A549 (cell line): ENCODE results near the gene ZBED5.
"Not testable (repeated sequence)": the region's sequence is repeated elsewhere in the genome, so short reads cannot be mapped to it uniquely, and the experiment has no call there.

Source experiments
- BHLHE40 ChIP-seq: IDR thresholded peaks from 2 replicates; pipeline ENCODE4 v1.6.1; 2012; ENCODE audit warnings: low read depth, low read length, inconsistent platforms
- CTCF ChIP-seq: fragments of >200 bp; sonication (Bioruptor Twin); formaldehyde crosslinking; IDR thresholded peaks from 3 replicates; pipeline ENCODE4 v1.5.1; 2016
- EHMT2 ChIP-seq: fragments of 200-600 bp; sonication (generic); IDR thresholded peaks from 2 replicates; pipeline ENCODE4 v1.6.1; 2016; ENCODE audit warnings: antibody characterized with exemption, low read depth, mild to moderate bottlenecking, moderate library complexity
- ESRRA ChIP-seq: fragments of 150-350 bp; IDR thresholded peaks from 2 replicates; pipeline ENCODE4 v1.6.1; 2014; ENCODE audit warnings: mild to moderate bottlenecking, low read length, borderline replicate concordance
- MYC ChIP-seq: IDR thresholded peaks from 2 replicates; pipeline ENCODE4 v1.6.1; 2012; ENCODE audit warnings: mild to moderate bottlenecking, inconsistent platforms, low read length, improper control_type of control experiment, borderline replicate concordance
- RCOR1 ChIP-seq: fragments of 150-350 bp; IDR thresholded peaks from 2 replicates; pipeline ENCODE4 v1.6.1; 2014; ENCODE audit warnings: antibody characterized with exemption, low read length, low read depth
- SREBF2 ChIP-seq: fragments of 450-650 bp; IDR thresholded peaks from 2 replicates; pipeline ENCODE4 v1.6.1; 2014; ENCODE audit warnings: mild to moderate bottlenecking, moderate library complexity
- USF2 ChIP-seq: fragments of 450-650 bp; IDR thresholded peaks from 2 replicates; pipeline ENCODE4 v1.6.1; 2014; ENCODE audit warnings: antibody characterized with exemption
- ZC3H11A ChIP-seq: fragments of 450-650 bp; IDR thresholded peaks from 2 replicates; pipeline ENCODE4 v1.6.1; 2014; ENCODE audit warnings: antibody characterized with exemption, mild to moderate bottlenecking
- TF ChIP-seq, protein P1 (sequence below): IDR thresholded peaks from 2 replicates; pipeline ENCODE4 v1.6.1; 2012

DNA sequence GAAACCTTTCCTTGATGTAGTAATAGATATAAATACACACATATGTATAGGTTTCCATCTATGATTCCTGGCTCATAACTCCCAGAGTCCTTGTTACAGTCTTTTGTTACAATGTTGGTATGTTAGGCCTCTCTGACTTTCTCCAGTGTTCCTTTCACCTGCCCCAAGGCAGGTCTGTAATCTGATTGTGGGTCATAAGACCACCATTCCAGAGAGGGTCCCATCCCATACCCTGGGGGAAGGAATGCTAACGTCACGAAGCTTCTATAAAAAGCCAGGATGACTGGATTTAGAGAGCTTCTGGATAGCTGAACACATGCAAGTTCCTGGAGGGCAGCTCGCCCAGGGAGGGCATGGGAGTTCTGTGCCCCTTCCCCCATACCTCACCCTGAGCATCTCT is 35.4 kb downstream of the ZBED5 start:
- TF ChIP-seq, protein P1, sequence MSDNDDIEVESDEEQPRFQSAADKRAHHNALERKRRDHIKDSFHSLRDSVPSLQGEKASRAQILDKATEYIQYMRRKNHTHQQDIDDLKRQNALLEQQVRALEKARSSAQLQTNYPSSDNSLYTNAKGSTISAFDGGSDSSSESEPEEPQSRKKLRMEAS = not testable (repeated sequence)
- TF ChIP-seq CTCF, USF2, EHMT2, BHLHE40, SREBF2, ZC3H11A, MYC, RCOR1, ESRRA: not testable (repeated sequence)
